Activated CD4-positive, alpha-beta T cell treated with anti-CD3 and anti-CD28 coated beads, Interleukin-2, amount 10 ng/mL, durations not matched to agents 24 days and 14 days (primary cell): ENCODE data around the gene ARHGEF33. TPM values are rescaled to one million over a fixed set of nuclear protein-coding genes. Genes with fewer than 3 reads are reported as not detected.

Source experiments
- DNase-seq: peaks from one replicate; pipeline ENCODE4 v3.0.0; 2022
- H3K27ac Mint-ChIP-seq: one replicate; pipeline ENCODE4 v1.8.0; 2022; ENCODE audit warnings: mild to moderate bottlenecking, mixed read lengths
- H3K27me3 Mint-ChIP-seq: one replicate; pipeline ENCODE4 v1.8.0; 2022; ENCODE audit warnings: mixed read lengths
- H3K36me3 Mint-ChIP-seq: one replicate; pipeline ENCODE4 v1.8.0; 2022; ENCODE audit warnings: low read depth, mild to moderate bottlenecking, mixed read lengths
- H3K4me1 Mint-ChIP-seq: one replicate; pipeline ENCODE4 v1.8.0; 2021; ENCODE audit warnings: mixed read lengths
- H3K4me3 Mint-ChIP-seq: one replicate; pipeline ENCODE4 v1.8.0; 2022; ENCODE audit warnings: mild to moderate bottlenecking, moderate library complexity, mixed read lengths
- H3K9me3 Mint-ChIP-seq: one replicate; pipeline ENCODE4 v1.8.0; 2021; ENCODE audit warnings: mixed read lengths
- intact Hi-C: fragments of 100-400 bp; cut with micrococcal nuclease; formaldehyde crosslinking; loops from one replicate; pipeline ENCODE4 v1.15.1; 2023
- total RNA-seq: library from RNA; stranded (reverse); gene quantifications from 2 replicates; pipeline ENCODE4 v1.2.3, GENCODE V29; 2022

The ARHGEF33 gene
- total RNA-seq, 1 donor from 2014 or later: 0.09 TPM

DNA sequence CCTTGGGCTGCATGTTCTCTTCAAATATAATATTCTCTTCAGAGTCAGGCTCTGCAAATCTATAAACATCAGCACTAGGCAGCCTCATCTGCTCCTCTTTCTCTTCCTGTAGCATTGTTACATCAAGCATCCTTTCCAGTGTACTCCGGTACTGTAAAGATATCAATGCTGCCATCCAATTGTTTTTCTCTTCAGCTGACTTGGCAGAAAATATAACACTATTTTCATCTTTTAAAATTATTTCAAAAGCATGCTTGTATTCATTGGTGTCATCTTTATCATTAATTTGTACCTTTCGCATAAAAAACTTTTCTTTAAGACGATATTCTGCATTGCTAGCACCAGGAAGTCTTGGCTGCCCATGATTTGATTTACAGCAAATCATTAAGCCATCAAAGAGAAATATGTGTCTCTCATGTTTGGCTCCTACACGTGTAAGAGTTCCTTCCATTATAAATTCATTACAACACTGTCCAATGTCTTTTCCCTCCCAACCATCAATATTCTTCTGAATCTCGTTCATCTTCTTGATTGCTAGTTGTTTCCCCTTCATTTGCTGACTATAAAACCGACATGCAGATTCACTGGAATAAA lies 133.1 kb downstream of the ARHGEF33 start:
- no peak overlapping the region for H3K4me3 Mint-ChIP-seq
- H3K27me3 Mint-ChIP-seq: no peaks in the 10 kb centered on the region
- no peak for DNase-seq
- no peak overlapping the region for H3K27ac Mint-ChIP-seq
- H3K4me1 Mint-ChIP-seq: peaks cover 8% of the 10 kb centered on the region
- peaks cover 33% of the 10 kb centered on the region for H3K36me3 Mint-ChIP-seq
- intact Hi-C loops: no loop called here
- H3K9me3 Mint-ChIP-seq: no peaks in the 10 kb centered on the region

GRCh38 chr2:39023649-39024048 lies 134.0 kb downstream of the ARHGEF33 start:
- H3K27me3 Mint-ChIP-seq: no peaks in the 10 kb centered on the region

DNA sequence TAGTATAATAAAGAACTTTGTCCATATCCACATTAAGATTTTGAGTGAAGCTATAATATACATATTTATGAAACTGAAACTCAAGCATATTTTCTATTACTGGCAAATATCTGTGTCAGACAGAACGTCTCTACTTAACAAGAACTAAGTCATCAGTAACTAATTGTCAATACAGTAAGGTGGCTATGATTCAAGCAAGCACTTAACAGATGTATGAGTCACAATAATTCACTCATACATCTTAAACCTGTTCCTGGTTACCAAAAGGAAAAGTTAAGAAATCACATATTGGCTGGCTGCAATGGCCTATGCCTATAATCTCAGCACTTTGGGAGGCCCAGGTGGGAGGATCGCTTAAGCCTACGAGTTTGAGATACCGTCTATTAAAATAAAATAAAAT lies 135.2 kb downstream of the ARHGEF33 start:
- no peaks in the 10 kb centered on the region for H3K27me3 Mint-ChIP-seq
- H3K4me3 Mint-ChIP-seq: no peak overlapping the region
- H3K36me3 Mint-ChIP-seq: peaks cover 27% of the 10 kb centered on the region
- H3K27ac Mint-ChIP-seq: no peak overlapping the region
- H3K9me3 Mint-ChIP-seq: no peaks in the 10 kb centered on the region
- no peak for DNase-seq
- intact Hi-C loops: no loop called here
- no peaks in the 10 kb centered on the region for H3K4me1 Mint-ChIP-seq

More at GRCh38 chr2:39023649-39024048, 134.0 kb downstream of the ARHGEF33 start:
- no peak for DNase-seq
- Mint-ChIP-seq H3K4me1 (peaks cover 5% of the 10 kb centered on the region), H3K4me3 (no peak overlapping the region), H3K27ac (peak overlapping the region; percentile 62), H3K9me3 (no peaks in the 10 kb centered on the region), H3K36me3 (peaks cover 33% of the 10 kb centered on the region)
- intact Hi-C loops: no loop called here

Other genes with a start within 250 kb of the ARHGEF33 start
- gene GALM, start 223.8 kb upstream of the ARHGEF33 start, total RNA-seq: 56.0 and 57.4 TPM in 2 replicates
- gene SRSF7, start 138.5 kb upstream of the ARHGEF33 start, total RNA-seq: 415 and 419 TPM in 2 replicates
- gene GEMIN6, start 111.7 kb upstream of the ARHGEF33 start, total RNA-seq: 35.8 and 36.7 TPM in 2 replicates
- gene DHX57, start 13.9 kb upstream of the ARHGEF33 start, total RNA-seq: 21.0 and 24.3 TPM in 2 replicates
- gene MORN2, start 13.9 kb upstream of the ARHGEF33 start, total RNA-seq: 4.9 and 5.9 TPM in 2 replicates
- 66.1 and 74.5 TPM in 2 replicates for gene SOS1, start 231.2 kb downstream of the ARHGEF33 start, total RNA-seq